AG09319 (cell line): Measurements from ENCODE around the gene PRR12.

Source experiments
- DNase-seq: peaks from one replicate; pipeline ENCODE4 v3.0.0-alpha.2; 2010; ENCODE audit warnings: low read depth; ENCODE audit errors: extremely low read depth
- TF ChIP-seq, protein P1 (sequence below): IDR thresholded peaks from 2 replicates; pipeline ENCODE4 v1.5.1; 2011; ENCODE audit warnings: low read depth, mild to moderate bottlenecking, inconsistent platforms, low read length, moderate library complexity

PRR12 gene

DNA sequence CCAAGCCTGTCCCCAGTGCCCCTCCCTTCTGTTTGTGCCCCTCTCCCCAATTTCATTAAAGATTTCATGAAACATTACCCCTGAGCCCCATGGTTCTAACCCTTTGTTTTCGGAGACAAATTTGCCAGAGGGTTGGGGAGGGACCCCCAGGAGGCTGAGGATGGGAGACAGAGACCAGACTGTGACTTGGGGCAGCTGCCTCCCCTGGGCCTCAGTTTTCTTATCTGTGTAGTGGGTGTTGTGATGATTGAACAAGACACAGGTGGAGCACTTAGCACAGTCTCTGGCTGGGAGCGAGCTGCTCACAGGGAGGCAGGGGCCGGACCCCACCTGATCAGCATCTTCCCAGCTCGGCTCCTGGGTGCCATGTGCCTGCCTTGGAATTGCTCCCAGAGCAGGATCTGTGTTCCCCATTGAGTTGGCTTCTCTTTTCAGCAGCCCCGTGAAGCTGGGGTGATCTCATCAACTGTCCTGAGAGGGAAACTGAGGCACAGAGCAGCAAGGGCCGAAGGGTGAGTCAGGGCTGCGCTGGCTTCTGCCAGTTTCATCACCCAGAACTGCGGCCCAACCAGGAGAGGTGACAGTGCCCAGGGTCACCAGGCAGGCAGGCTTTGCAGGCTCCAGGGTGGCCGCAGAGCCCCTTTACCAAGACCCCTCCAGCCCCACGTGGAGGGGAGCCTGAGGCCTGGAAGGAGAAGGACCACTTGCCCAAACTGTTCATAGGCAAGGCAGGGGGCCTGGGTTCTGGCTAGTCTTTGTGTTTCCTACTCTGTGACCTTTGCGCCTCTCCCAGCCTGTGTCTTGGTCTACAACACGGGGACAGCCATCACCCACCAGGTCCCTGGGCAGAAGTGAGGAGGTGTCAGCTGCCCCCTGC lies 67.8 kb downstream of the PRR12 start:
- TF ChIP-seq, protein P1, sequence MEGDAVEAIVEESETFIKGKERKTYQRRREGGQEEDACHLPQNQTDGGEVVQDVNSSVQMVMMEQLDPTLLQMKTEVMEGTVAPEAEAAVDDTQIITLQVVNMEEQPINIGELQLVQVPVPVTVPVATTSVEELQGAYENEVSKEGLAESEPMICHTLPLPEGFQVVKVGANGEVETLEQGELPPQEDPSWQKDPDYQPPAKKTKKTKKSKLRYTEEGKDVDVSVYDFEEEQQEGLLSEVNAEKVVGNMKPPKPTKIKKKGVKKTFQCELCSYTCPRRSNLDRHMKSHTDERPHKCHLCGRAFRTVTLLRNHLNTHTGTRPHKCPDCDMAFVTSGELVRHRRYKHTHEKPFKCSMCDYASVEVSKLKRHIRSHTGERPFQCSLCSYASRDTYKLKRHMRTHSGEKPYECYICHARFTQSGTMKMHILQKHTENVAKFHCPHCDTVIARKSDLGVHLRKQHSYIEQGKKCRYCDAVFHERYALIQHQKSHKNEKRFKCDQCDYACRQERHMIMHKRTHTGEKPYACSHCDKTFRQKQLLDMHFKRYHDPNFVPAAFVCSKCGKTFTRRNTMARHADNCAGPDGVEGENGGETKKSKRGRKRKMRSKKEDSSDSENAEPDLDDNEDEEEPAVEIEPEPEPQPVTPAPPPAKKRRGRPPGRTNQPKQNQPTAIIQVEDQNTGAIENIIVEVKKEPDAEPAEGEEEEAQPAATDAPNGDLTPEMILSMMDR: no peak
- DNase-seq: no peak

DNA sequence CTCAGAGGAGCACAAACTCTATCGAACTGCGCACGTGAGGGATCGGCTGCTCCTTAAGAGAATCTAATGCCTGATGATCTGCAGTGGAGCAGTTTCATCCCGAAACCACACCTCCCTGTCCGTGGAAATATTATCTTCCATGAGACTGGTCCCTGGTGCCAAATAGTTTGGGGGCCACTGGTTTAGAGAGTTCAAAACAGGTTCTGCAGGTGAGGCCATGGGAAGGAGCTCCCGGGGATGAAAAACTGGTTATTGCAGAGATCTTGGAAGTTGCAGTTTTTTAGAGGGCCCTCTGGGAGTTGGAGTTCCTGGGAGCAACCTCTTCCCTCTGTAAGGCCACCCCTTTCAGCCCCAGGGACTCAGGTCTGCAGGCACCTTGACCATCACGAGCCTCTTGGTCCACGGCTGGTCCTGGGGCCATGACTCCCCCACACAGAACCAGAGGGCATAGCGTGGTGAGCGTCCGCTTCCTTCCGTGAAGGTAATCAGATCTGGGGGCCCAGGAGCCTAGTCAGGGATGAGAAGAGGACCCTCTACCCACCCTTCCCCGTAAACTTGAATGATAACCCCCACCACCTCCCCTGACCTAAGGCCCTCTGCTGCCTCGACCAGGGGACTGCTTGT lies 69.5 kb downstream of the PRR12 start:
- no peak for DNase-seq
- TF ChIP-seq, protein P1: no peak

DNA sequence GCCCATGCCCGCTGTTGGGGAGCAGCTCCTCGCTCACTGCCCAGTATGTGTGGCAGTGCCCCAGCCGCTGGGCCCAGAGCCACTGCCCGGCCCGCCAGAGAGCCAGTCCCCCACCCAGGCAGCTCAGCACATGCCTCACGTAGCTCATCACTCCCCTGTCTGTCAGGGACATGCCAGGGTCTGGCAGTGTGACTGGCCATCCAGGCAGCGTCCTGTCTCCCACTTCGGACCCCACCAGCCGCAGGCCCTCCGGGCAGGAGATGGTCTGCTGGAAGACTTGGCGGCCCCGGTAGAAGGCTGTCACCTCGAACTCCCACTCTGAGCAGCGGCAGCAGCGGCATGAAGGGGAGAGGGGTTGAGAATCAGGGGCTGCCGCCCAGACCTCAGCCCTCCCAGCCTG lies 71.0 kb downstream of the PRR12 start:
- DNase-seq: no peak
- TF ChIP-seq, protein P1: no peak

DNA sequence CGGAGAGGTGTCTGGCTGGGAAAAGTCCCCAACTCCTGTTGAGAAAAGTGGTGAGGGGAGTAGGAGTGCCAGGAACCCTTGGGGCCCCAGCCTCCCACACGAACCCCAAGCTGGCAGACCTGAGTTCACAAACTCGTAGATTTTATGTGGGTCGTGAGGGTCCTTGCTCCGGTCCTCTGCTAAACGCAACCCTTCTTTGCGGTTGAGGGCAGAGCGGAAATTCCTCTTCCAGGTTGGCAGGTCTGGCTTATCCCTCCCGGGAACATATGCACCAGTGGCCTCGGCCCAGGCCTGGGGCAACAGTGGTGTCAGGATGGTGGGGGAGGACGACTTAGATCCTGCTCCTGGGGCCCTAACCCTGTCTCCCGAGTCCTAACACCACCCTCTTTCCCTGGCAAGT lies 72.2 kb downstream of the PRR12 start:
- TF ChIP-seq, protein P1: no peak
- DNase-seq: no peak

DNA sequence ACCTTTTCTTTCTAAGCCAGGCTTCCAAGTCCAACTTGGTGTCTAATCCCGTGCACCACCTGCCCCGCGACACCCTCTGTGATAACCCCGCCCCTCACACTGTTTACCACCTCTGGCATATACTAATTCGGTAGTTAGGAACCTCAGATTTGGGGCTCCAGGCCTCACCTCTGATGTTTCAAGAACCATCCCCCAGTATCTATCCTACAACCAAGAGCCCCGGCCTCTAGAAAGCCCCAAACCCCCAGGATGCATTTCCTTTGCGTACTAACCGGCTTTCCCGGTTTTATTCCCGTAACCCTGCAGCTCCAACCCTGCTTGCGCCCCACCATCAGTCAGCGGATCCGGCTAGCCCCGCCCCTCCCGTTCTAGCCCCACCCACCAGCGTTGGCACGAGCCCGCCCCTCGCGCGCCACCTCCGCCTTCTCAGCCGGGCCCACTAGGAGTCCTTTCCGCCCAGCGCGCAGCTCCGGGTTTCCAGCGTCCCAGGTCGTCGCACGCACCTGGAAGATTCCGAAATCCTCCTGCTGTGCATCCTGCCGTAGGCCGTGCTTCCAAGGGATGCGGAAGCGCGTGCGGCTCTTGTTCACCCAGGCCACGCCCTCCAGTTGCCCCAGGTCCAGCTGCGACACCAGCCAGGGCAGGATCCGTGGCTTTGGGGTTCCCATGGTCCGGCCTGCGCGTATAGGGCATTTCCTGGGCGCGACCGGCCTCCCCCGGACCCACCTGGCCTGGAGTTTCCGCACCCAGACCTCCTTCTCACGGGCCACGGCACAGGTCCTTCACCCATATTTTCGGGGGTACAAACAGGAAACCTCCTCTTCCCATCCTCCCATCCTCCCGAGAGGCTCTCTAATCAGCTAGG lies 73.4 kb downstream of the PRR12 start:
- no peak for DNase-seq
- TF ChIP-seq, protein P1: no peak; the same call in none of the 2 replicates

DNA sequence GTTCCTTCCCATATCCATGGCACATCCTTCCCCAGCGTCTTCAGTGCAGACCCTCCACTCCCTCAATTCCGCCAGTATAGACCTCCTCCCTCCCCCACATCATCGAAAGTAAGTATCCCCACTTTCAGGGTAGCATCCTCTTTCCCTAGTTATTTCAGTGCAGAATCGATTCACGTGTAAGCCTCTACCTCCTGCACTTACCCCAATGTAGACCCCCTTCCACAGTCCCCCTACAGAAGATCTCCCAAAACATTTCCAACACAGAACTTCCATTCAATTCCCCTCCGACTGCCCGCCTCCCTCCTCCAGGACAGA lies 74.0 kb downstream of the PRR12 start:
- TF ChIP-seq, protein P1: no peak
- DNase-seq: no peak
